Muscle of arm (tissue), 12 donors: ENCODE data around the gene F2. TPM values are rescaled to one million over a fixed set of nuclear protein-coding genes. Genes with fewer than 3 reads are reported as not detected.
"Not testable (repeated sequence)": the region's sequence is repeated elsewhere in the genome, so short reads cannot be mapped to it uniquely, and the experiment has no call there.

Source experiments
- DNase-seq: peaks from one replicate; pipeline ENCODE4 v3.0.0-alpha.2; 2013
- polyA plus RNA-seq, 12 donors: library from polyadenylated mRNA; unstranded; fragments of 120-200 nt; gene quantifications; one replicate each; pipeline ENCODE4 v1.2.1, GENCODE V29; 2013; ENCODE audit not compliant: insufficient read length in 12 of 12

The F2 gene
- polyA plus RNA-seq, 12 donors = 0.09 to 3.3 (median 0.28) TPM; not detected in 5

GRCh38 chr11:46717825-46718154 lies 1.2 kb upstream of the F2 start:
- DNase-seq = not testable (repeated sequence)

- DNase-seq = no peak
These were observed 626 bp upstream of the F2 start for GRCh38 chr11:46718155-46719019.

GRCh38 chr11:46719543-46720218 lies 668 bp downstream of the F2 start:
- DNase-seq = no peak

GRCh38 chr11:46721286-46721685 lies 2.3 kb downstream of the F2 start:
- no peak for DNase-seq

- DNase-seq = no peak
These were observed 3.7 kb downstream of the F2 start for GRCh38 chr11:46722566-46723358.

- DNase-seq = no peak
These were observed 4.3 kb downstream of the F2 start for GRCh38 chr11:46723359-46723680.

GRCh38 chr11:46724088-46724487 lies 5.1 kb downstream of the F2 start:
- DNase-seq = no peak

GRCh38 chr11:46725338-46726205 lies 6.6 kb downstream of the F2 start:
- DNase-seq = no peak

- DNase-seq = no peak
These were observed 7.3 kb downstream of the F2 start for GRCh38 chr11:46726206-46726862.

GRCh38 chr11:46727952-46728658 lies 9.1 kb downstream of the F2 start:
- DNase-seq = no peak

- DNase-seq = no peak
These were observed 9.6 kb downstream of the F2 start for GRCh38 chr11:46728659-46729040.

- no peak for DNase-seq
These were observed 10.4 kb downstream of the F2 start for GRCh38 chr11:46729110-46730027.

GRCh38 chr11:46731545-46731944 lies 12.5 kb downstream of the F2 start:
- DNase-seq = no peak

GRCh38 chr11:46733234-46733633 lies 14.2 kb downstream of the F2 start:
- no peak for DNase-seq

GRCh38 chr11:46736146-46736545 lies 17.1 kb downstream of the F2 start:
- no peak for DNase-seq

- DNase-seq = no peak
These were observed 17.6 kb downstream of the F2 start for GRCh38 chr11:46736615-46737014.

GRCh38 chr11:46737699-46738098 lies 18.7 kb downstream of the F2 start:
- no peak for DNase-seq

GRCh38 chr11:46738887-46739286 lies 19.9 kb downstream of the F2 start:
- DNase-seq = no peak
